ENCODE data around the gene MGAT5. TPM values are rescaled to one million over a fixed set of nuclear protein-coding genes. Genes with fewer than 3 reads are reported as not detected.

The MGAT5 gene
- total RNA-seq (2022) (21.7 and 22.1 TPM in 2 replicates), Bru-seq, nascent RNA (percentile 75 among the genes with signal in this experiment), BruChase-seq, experiment 1, labeled RNA remaining after a 2-hour chase (percentile 70 among the genes with signal in this experiment), BruChase-seq, experiment 2, labeled RNA remaining after a 6-hour chase (percentile 63 among the genes with signal in this experiment)
- long read RNA-seq, partial matches to known transcripts, result 0 of 7 reads
- long read RNA-seq, other reads (novel, unspliced or antisense), result 7 of 7 reads

- Histone ChIP-seq H3K4me1 (no peaks in the 10 kb centered on the region), H3K9me3 (no peaks in the 10 kb centered on the region), H3K4me3 (ENCODE audit: low read depth, low read length) (no peak within 1 kb of the TSS), H3K36me3 (ENCODE audit: control insufficient read depth, insufficient read depth, low read length) (no peaks in the 10 kb centered on the region), H3K27me3 (replicated peaks; ENCODE audit: control insufficient read depth, insufficient read depth, low read length) (no peaks in the 10 kb centered on the region)
- H3K4me3 Mint-ChIP-seq (ENCODE audit: unreplicated experiment), result no peak within 1 kb of the TSS
- DNase-seq, result no peak
- POLR2A ChIA-PET, result no interaction called here
- no peaks in the 10 kb centered on the region for H3K4me1 Mint-ChIP-seq (ENCODE audit: low read depth, unreplicated experiment)
- CTCF ChIA-PET, result no interaction called here
- no peak within 1 kb of the TSS for H3K27ac Mint-ChIP-seq (ENCODE audit: unreplicated experiment)
- peaks cover 16% of the 10 kb centered on the region for H3K36me3 Mint-ChIP-seq (ENCODE audit: insufficient read depth, unreplicated experiment)
- no peaks in the 10 kb centered on the region for H3K9me3 Mint-ChIP-seq (ENCODE audit: unreplicated experiment)
- TF ChIP-seq CTCF (IDR thresholded peaks at IDR 0.05; ENCODE audit: insufficient read depth in 1 of 2, low read depth in 1 of 2, low read length in 1 of 2, severe bottlenecking in 1 of 2, unreplicated experiment in 1 of 2), result no peak
- intact Hi-C loops (cut with micrococcal nuclease; ENCODE audit: unreplicated experiment), result no loop called here
- BruUV-seq (replicated peaks), result no TSS peak
- no peaks in the 10 kb centered on the region for H3K27me3 Mint-ChIP-seq (ENCODE audit: insufficient read depth, unreplicated experiment)
These were observed at the start of gene MGAT5 for GRCh38 chr2:134253804-134254203. Gene MGAT5, plus strand, starts transcription at chr2:134254072. Its CDS starts 332 bp downstream, at chr2:134254404.

GRCh38 chr2:134205087-134205486 lies 48.8 kb upstream of the MGAT5 start:
- no peaks in the 10 kb centered on the region for H3K9me3 Mint-ChIP-seq (ENCODE audit: unreplicated experiment)
- H3K27me3 ChIP-seq (replicated peaks; ENCODE audit: control insufficient read depth, insufficient read depth, low read length), result no peaks in the 10 kb centered on the region
- no peaks in the 10 kb centered on the region for H3K27me3 Mint-ChIP-seq (ENCODE audit: insufficient read depth, unreplicated experiment)
- H3K4me1 Mint-ChIP-seq (ENCODE audit: low read depth, unreplicated experiment), result peaks cover 5% of the 10 kb centered on the region
- H3K36me3 ChIP-seq (ENCODE audit: control insufficient read depth, insufficient read depth, low read length), result no peaks in the 10 kb centered on the region
- CTCF ChIA-PET, result interaction anchor here (1.2 to 2.7 kb wide), 2 partner anchors 87 to 88 kb away, joined by 3 to 13 read pairs; no protein-coding TSS in a partner anchor
- H3K4me3 ChIP-seq (ENCODE audit: low read depth, low read length), result no peak overlapping the region
- H3K9me3 ChIP-seq, result no peaks in the 10 kb centered on the region
- no peak for TF ChIP-seq CTCF (IDR thresholded peaks at IDR 0.05; ENCODE audit: insufficient read depth in 1 of 2, low read depth in 1 of 2, low read length in 1 of 2, severe bottlenecking in 1 of 2, unreplicated experiment in 1 of 2)
- H3K4me3 Mint-ChIP-seq (ENCODE audit: unreplicated experiment), result no peak overlapping the region
- POLR2A ChIA-PET, result no interaction called here
- no TSS peak for BruUV-seq (replicated peaks)
- no peak for DNase-seq
- intact Hi-C loops (cut with micrococcal nuclease; ENCODE audit: unreplicated experiment), result loop anchor here (5.0 kb wide), 2 partner anchors 88 to 318 kb away; no protein-coding TSS in a partner anchor
- no peak overlapping the region for H3K27ac Mint-ChIP-seq (ENCODE audit: unreplicated experiment)
- peaks cover 11% of the 10 kb centered on the region; the same call in 1 of the 2 replicates for H3K4me1 ChIP-seq
- H3K36me3 Mint-ChIP-seq (ENCODE audit: insufficient read depth, unreplicated experiment), result no peaks in the 10 kb centered on the region

GRCh38 chr2:134206031-134206430 lies 47.8 kb upstream of the MGAT5 start:
- POLR2A ChIA-PET, result no interaction called here
- Mint-ChIP-seq H3K4me1 (ENCODE audit: low read depth, unreplicated experiment) (peaks cover 5% of the 10 kb centered on the region), H3K27me3 (ENCODE audit: insufficient read depth, unreplicated experiment) (no peaks in the 10 kb centered on the region), H3K27ac (ENCODE audit: unreplicated experiment) (no peak overlapping the region), H3K9me3 (ENCODE audit: unreplicated experiment) (no peaks in the 10 kb centered on the region), H3K4me3 (ENCODE audit: unreplicated experiment) (no peak overlapping the region), H3K36me3 (ENCODE audit: insufficient read depth, unreplicated experiment) (no peaks in the 10 kb centered on the region)
- Histone ChIP-seq H3K4me3 (ENCODE audit: low read depth, low read length) (no peak overlapping the region), H3K36me3 (ENCODE audit: control insufficient read depth, insufficient read depth, low read length) (no peaks in the 10 kb centered on the region), H3K9me3 (no peaks in the 10 kb centered on the region), H3K4me1 (peaks cover 11% of the 10 kb centered on the region; the same call in 1 of the 2 replicates), H3K27me3 (replicated peaks; ENCODE audit: control insufficient read depth, insufficient read depth, low read length) (no peaks in the 10 kb centered on the region)
- DNase-seq, result no peak
- no peak for TF ChIP-seq CTCF (IDR thresholded peaks at IDR 0.05; ENCODE audit: insufficient read depth in 1 of 2, low read depth in 1 of 2, low read length in 1 of 2, severe bottlenecking in 1 of 2, unreplicated experiment in 1 of 2)
- CTCF ChIA-PET, result interaction anchor here (0.7 to 2.7 kb wide), 3 partner anchors 88 to 321 kb away, joined by 3 to 13 read pairs (median 4); no protein-coding TSS in a partner anchor
- intact Hi-C loops (cut with micrococcal nuclease; ENCODE audit: unreplicated experiment), result loop anchor here (5.0 kb wide), 2 partner anchors 89 to 319 kb away; no protein-coding TSS in a partner anchor
- BruUV-seq (replicated peaks), result no TSS peak

All from Caco-2 (cell line).